ENCODE measurements around the gene APBB2.

DNA sequence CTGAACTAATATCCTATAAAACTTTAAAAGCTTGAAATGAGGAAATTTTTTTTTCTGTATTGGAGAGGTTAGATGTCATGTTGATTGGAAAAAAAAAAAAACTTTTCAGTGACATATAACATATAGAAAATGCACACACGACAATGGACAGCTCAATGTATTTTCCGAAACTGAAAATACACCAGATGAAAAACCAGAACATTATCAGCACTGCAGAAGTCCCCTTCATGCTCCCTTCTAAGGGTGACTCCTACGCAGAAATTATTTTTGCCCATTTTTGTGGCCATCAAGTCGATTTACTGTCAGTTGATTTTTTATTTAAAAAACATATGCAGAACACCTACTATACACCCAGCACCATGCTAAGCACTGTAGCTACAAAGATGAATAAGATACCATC lies 148.3 kb downstream of the APBB2 start:
- TF ChIP-seq EZH2 (IDR thresholded peaks at IDR 0.05; ENCODE audit: insufficient read depth, poor library complexity, severe bottlenecking) (no peak), EZH2phosphoT487 (IDR thresholded peaks at IDR 0.05; ENCODE audit: insufficient read depth, low read depth) (no peak)
